Posterior vena cava (tissue), 2 donors: Measurements from ENCODE around the gene MCTP1. TPM values are rescaled to one million over a fixed set of nuclear protein-coding genes. Genes with fewer than 3 reads are reported as not detected.

Experiments used
- DNase-seq: peaks from one replicate; pipeline ENCODE4 v3.0.0-alpha.2; 2020; ENCODE audit warnings: low spot score
- intact Hi-C, 2 donors: fragments of 100-400 bp; cut with DNase I; formaldehyde crosslinking; loops; one replicate each; pipeline versions ENCODE4 v1.14.1 to v1.14.2; 2022 to 2023
- total RNA-seq, 2 donors: library from RNA; stranded (reverse); fragmentation: NEBNext Ultra II Directional; extraction: Animal tissue kit (Norgen Biotek cat#: 25700); gene quantifications; one replicate each; pipeline ENCODE4 v1.2.1, GENCODE V29; 2021
- donor health status: DM: yes; HTN: yes; CAD: no.
- donor health status: DM: yes; HTN: yes; CAD: no.

MCTP1 gene
- total RNA-seq, 2 donors from 2014 or later = 23.8 to 38.9 TPM

GRCh38 chr5:94812232-94812631 lies 472.7 kb downstream of the MCTP1 start:
- intact Hi-C loops = no loop called here
- no peak for DNase-seq

GRCh38 chr5:94811331-94811730 lies 473.6 kb downstream of the MCTP1 start:
- intact Hi-C loops = no loop called here
- DNase-seq = no peak

GRCh38 chr5:94810877-94811276 lies 474.0 kb downstream of the MCTP1 start:
- intact Hi-C loops = no loop called here
- DNase-seq = no peak

GRCh38 chr5:94810281-94810680 lies 474.6 kb downstream of the MCTP1 start:
- DNase-seq = no peak
- intact Hi-C loops = no loop called here

GRCh38 chr5:94808497-94808896 lies 476.4 kb downstream of the MCTP1 start:
- DNase-seq = no peak
- intact Hi-C loops = no loop called here

- intact Hi-C loops = no loop called here
- DNase-seq = no peak
Observed at GRCh38 chr5:94807985-94808384, 476.9 kb downstream of the MCTP1 start.

- intact Hi-C loops = no loop called here
- DNase-seq = no peak
Observed at GRCh38 chr5:94802450-94802849, 482.4 kb downstream of the MCTP1 start.

GRCh38 chr5:94796586-94796985 lies 488.3 kb downstream of the MCTP1 start:
- intact Hi-C loops = no loop called here
- DNase-seq = no peak

GRCh38 chr5:94793816-94794198 lies 491.1 kb downstream of the MCTP1 start:
- DNase-seq = no peak
- intact Hi-C loops = no loop called here

GRCh38 chr5:94793113-94793815 lies 491.6 kb downstream of the MCTP1 start:
- intact Hi-C loops = no loop called here
- DNase-seq = no peak

- DNase-seq = no peak
- intact Hi-C loops = no loop called here
Observed at GRCh38 chr5:94791829-94792228, 493.1 kb downstream of the MCTP1 start.

- intact Hi-C loops = no loop called here
- no peak for DNase-seq
Observed at GRCh38 chr5:94788527-94788926, 496.4 kb downstream of the MCTP1 start.

- intact Hi-C loops = no loop called here
- DNase-seq = no peak
Observed at GRCh38 chr5:94784536-94785505, 500.1 kb downstream of the MCTP1 start.

- intact Hi-C loops = no loop called here
- DNase-seq = no peak
Observed at GRCh38 chr5:94782383-94782782, 502.5 kb downstream of the MCTP1 start.

- no peak for DNase-seq
- intact Hi-C loops = no loop called here
Observed at GRCh38 chr5:94779684-94780083, 505.2 kb downstream of the MCTP1 start.

- no peak for DNase-seq
- intact Hi-C loops = no loop called here
Observed at GRCh38 chr5:94778732-94779131, 506.2 kb downstream of the MCTP1 start.

GRCh38 chr5:94778299-94778698 lies 506.6 kb downstream of the MCTP1 start:
- intact Hi-C loops = no loop called here
- DNase-seq = no peak

- DNase-seq = no peak
- intact Hi-C loops = no loop called here
Observed at GRCh38 chr5:94777056-94777880, 507.6 kb downstream of the MCTP1 start.

GRCh38 chr5:94776167-94776566 lies 508.7 kb downstream of the MCTP1 start:
- DNase-seq = no peak
- intact Hi-C loops = no loop called here

- intact Hi-C loops = no loop called here
Observed at GRCh38 chr5:94775088-94775487, 509.8 kb downstream of the MCTP1 start.

More at GRCh38 chr5:94775088-94775487, 509.8 kb downstream of the MCTP1 start:
- no peak for DNase-seq
